GM13977 (cell line): Measurements from ENCODE around the gene SPG7.

Source experiments
- DNase-seq: peaks from one replicate; pipeline ENCODE4 v3.0.0; 2012; ENCODE audit warnings: low spot score
- CTCF ChIP-seq: IDR thresholded peaks from 2 replicates; pipeline ENCODE4 v1.5.1; 2012; ENCODE audit warnings: mild to moderate bottlenecking, control low read depth; ENCODE audit not compliant: insufficient read depth; ENCODE audit errors: extremely low read depth, missing control alignments
- in situ Hi-C: fragments of 300-500 bp; cut with MboI; formaldehyde crosslinking; loops from one replicate; pipeline ENCODE4 v1.12.0; 2022; ENCODE audit warnings: low sequenced_read_pairs, low pct_unique_long_range_greater_than_20kb, mixed read lengths, inconsistent platforms; ENCODE audit not compliant: unreplicated experiment

SPG7 gene

GRCh38 chr16:89549007-89549700 lies 41.0 kb downstream of the SPG7 start:
- TF ChIP-seq CTCF = no peak
- in situ Hi-C loops = no loop called here
- no peak for DNase-seq

- in situ Hi-C loops = no loop called here
- no peak for DNase-seq
- TF ChIP-seq CTCF = no peak
Observed at GRCh38 chr16:89550421-89551007, 42.3 kb downstream of the SPG7 start.

GRCh38 chr16:89552329-89552728 lies 44.1 kb downstream of the SPG7 start:
- DNase-seq = no peak
- no peak for TF ChIP-seq CTCF
- in situ Hi-C loops = no loop called here

GRCh38 chr16:89552913-89553312 lies 44.7 kb downstream of the SPG7 start:
- TF ChIP-seq CTCF = no peak
- in situ Hi-C loops = no loop called here
- DNase-seq = no peak

- no peak for TF ChIP-seq CTCF
- in situ Hi-C loops = no loop called here
- no peak for DNase-seq
Observed at GRCh38 chr16:89553733-89554132, 45.5 kb downstream of the SPG7 start.

GRCh38 chr16:89554343-89554742 lies 46.1 kb downstream of the SPG7 start:
- in situ Hi-C loops = no loop called here
- DNase-seq = no peak
- TF ChIP-seq CTCF = no peak

GRCh38 chr16:89555265-89555664 lies 47.1 kb downstream of the SPG7 start:
- TF ChIP-seq CTCF = no peak
- DNase-seq = no peak
- in situ Hi-C loops = no loop called here
